OCI-LY3 (cell line): ENCODE measurements around the gene FRMD4A.

Experiments used
- H2AFZ ChIP-seq: fragments of 200-600, 300-600 bp; shearing (Covaris generic); 2 replicates; pipeline ENCODE4 v1.6.0; 2014; ENCODE audit warnings: antibody characterized with exemption, low read depth, low read length
- H3K27ac ChIP-seq: fragments of 200-600, 300-600 bp; sonication (generic); 2 replicates; pipeline ENCODE4 v1.5.1; 2014; ENCODE audit warnings: mild to moderate bottlenecking, low read length, moderate library complexity, mixed read lengths
- H3K27me3 ChIP-seq: fragments of 200-600, 300-600 bp; sonication (generic); 2 replicates; pipeline ENCODE4 v1.6.1; 2014; ENCODE audit warnings: low read depth, low read length, mixed read lengths
- H3K36me3 ChIP-seq: fragments of 200-600, 300-600 bp; sonication (generic); replicated peaks from 2 replicates; pipeline ENCODE3; 2014; ENCODE audit warnings: low read depth, low read length, mixed read lengths
- H3K4me1 ChIP-seq: fragments of 300-600, 200-600 bp; sonication (generic); 2 replicates; pipeline ENCODE4 v1.6.1; 2014; ENCODE audit warnings: low read length, mixed read lengths
- H3K4me2 ChIP-seq: fragments of 200-600, 300-600 bp; sonication (generic); 2 replicates; pipeline ENCODE4 v1.6.1; 2014; ENCODE audit warnings: low read length, mixed read lengths
- H3K4me3 ChIP-seq: fragments of 300-600, 200-600 bp; sonication (generic); 2 replicates; pipeline ENCODE4 v1.5.1; 2014; ENCODE audit warnings: antibody characterized with exemption, mild to moderate bottlenecking, low read length, moderate library complexity
- H3K79me2 ChIP-seq: fragments of 300-600, 200-600 bp; shearing (Covaris generic); 2 replicates; pipeline ENCODE4 v1.6.1; 2014; ENCODE audit warnings: mild to moderate bottlenecking, low read length, mixed read lengths
- H3K9ac ChIP-seq: fragments of 300-600, 200-600 bp; shearing (Covaris generic); 2 replicates; pipeline ENCODE4 v1.6.0; 2014; ENCODE audit warnings: mild to moderate bottlenecking, low read length, moderate library complexity
- H3K9me3 ChIP-seq: fragments of 200-600, 300-600 bp; shearing (Covaris generic); 2 replicates; pipeline ENCODE4 v1.6.1; 2014; ENCODE audit warnings: low read length, mixed read lengths; ENCODE audit not compliant: insufficient read depth
- H4K20me1 ChIP-seq: fragments of 200-600, 300-600 bp; sonication (generic); 2 replicates; pipeline ENCODE4 v1.6.1; 2016; ENCODE audit warnings: low read length, mixed read lengths; ENCODE audit not compliant: insufficient read depth
- CTCF ChIP-seq: fragments of 200-600, 300-600 bp; sonication (generic); IDR thresholded peaks from 2 replicates; pipeline ENCODE4 v1.5.1; 2014; ENCODE audit warnings: antibody characterized with exemption, low read length, low read depth
- EZH2phosphoT487 ChIP-seq: fragments of 200-600 bp; shearing (Covaris generic); IDR thresholded peaks from 2 replicates; pipeline ENCODE4 v1.6.1; 2018; ENCODE audit warnings: antibody characterized with exemption, mixed run types, low read depth

FRMD4A gene

GRCh38 chr10:13617116-13617515 lies 713.6 kb downstream of the FRMD4A start:
- Histone ChIP-seq H3K9ac (no peak overlapping the region), H3K9me3 (no peaks in the 10 kb centered on the region), H3K27ac (no peak overlapping the region), H3K36me3 (no peaks in the 10 kb centered on the region), H3K4me3 (no peak overlapping the region), H3K4me2 (no peak overlapping the region), H3K4me1 (no peaks in the 10 kb centered on the region), H4K20me1 (no peaks in the 10 kb centered on the region), H3K79me2 (no peaks in the 10 kb centered on the region), H2AFZ (no peak overlapping the region), H3K27me3 (no peaks in the 10 kb centered on the region)
- TF ChIP-seq EZH2phosphoT487 (no peak), CTCF (no peak)

- Histone ChIP-seq H3K36me3 (no peaks in the 10 kb centered on the region), H3K4me2 (no peak overlapping the region)
Measured at GRCh38 chr10:13615650-13616300, 714.9 kb downstream of the FRMD4A start.

GRCh38 chr10:13614530-13615332 lies 716.0 kb downstream of the FRMD4A start:
- Histone ChIP-seq H3K4me2 (no peak overlapping the region), H3K27ac (no peak overlapping the region), H4K20me1 (no peaks in the 10 kb centered on the region), H3K79me2 (no peaks in the 10 kb centered on the region), H3K9me3 (no peaks in the 10 kb centered on the region), H3K9ac (no peak overlapping the region), H3K27me3 (no peaks in the 10 kb centered on the region), H3K36me3 (no peaks in the 10 kb centered on the region), H3K4me1 (no peaks in the 10 kb centered on the region), H3K4me3 (no peak overlapping the region), H2AFZ (no peak overlapping the region)
- TF ChIP-seq EZH2phosphoT487 = no peak
- no peak for TF ChIP-seq CTCF

More at GRCh38 chr10:13615650-13616300, 714.9 kb downstream of the FRMD4A start:
- Histone ChIP-seq H3K27ac (no peak overlapping the region), H3K4me3 (no peak overlapping the region), H4K20me1 (no peaks in the 10 kb centered on the region), H3K9ac (no peak overlapping the region), H3K4me1 (no peaks in the 10 kb centered on the region), H3K27me3 (no peaks in the 10 kb centered on the region), H2AFZ (no peak overlapping the region), H3K79me2 (no peaks in the 10 kb centered on the region), H3K9me3 (no peaks in the 10 kb centered on the region)
- no peak for TF ChIP-seq CTCF
- TF ChIP-seq EZH2phosphoT487 = no peak

GRCh38 chr10:13613519-13613918 lies 717.2 kb downstream of the FRMD4A start:
- Histone ChIP-seq H2AFZ (no peak overlapping the region), H3K4me3 (no peak overlapping the region), H3K4me1 (no peaks in the 10 kb centered on the region), H3K9me3 (no peaks in the 10 kb centered on the region), H3K79me2 (no peaks in the 10 kb centered on the region), H3K36me3 (no peaks in the 10 kb centered on the region), H3K27ac (no peak overlapping the region), H3K4me2 (no peak overlapping the region), H3K9ac (no peak overlapping the region), H4K20me1 (no peaks in the 10 kb centered on the region), H3K27me3 (no peaks in the 10 kb centered on the region)
- TF ChIP-seq CTCF = peak; percentile 34; the same call in 1 of the 2 replicates
- TF ChIP-seq EZH2phosphoT487 = no peak
